LNCAP (cell line): ENCODE data around the gene TLR8.

Source experiments
- TF ChIP-seq, protein P1 (sequence below): fragments of 450-650 bp; IDR thresholded peaks from 2 replicates; pipeline ENCODE4 v1.5.1; 2017; ENCODE audit warnings: mild to moderate bottlenecking

The TLR8 gene

GRCh38 chrX:12932244-12932643 is 25.8 kb downstream of the TLR8 start:
- TF ChIP-seq, protein P1, sequence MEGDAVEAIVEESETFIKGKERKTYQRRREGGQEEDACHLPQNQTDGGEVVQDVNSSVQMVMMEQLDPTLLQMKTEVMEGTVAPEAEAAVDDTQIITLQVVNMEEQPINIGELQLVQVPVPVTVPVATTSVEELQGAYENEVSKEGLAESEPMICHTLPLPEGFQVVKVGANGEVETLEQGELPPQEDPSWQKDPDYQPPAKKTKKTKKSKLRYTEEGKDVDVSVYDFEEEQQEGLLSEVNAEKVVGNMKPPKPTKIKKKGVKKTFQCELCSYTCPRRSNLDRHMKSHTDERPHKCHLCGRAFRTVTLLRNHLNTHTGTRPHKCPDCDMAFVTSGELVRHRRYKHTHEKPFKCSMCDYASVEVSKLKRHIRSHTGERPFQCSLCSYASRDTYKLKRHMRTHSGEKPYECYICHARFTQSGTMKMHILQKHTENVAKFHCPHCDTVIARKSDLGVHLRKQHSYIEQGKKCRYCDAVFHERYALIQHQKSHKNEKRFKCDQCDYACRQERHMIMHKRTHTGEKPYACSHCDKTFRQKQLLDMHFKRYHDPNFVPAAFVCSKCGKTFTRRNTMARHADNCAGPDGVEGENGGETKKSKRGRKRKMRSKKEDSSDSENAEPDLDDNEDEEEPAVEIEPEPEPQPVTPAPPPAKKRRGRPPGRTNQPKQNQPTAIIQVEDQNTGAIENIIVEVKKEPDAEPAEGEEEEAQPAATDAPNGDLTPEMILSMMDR: no peak

- TF ChIP-seq, protein P1: no peak
Measured at GRCh38 chrX:12934850-12935249, 28.4 kb downstream of the TLR8 start.

DNA sequence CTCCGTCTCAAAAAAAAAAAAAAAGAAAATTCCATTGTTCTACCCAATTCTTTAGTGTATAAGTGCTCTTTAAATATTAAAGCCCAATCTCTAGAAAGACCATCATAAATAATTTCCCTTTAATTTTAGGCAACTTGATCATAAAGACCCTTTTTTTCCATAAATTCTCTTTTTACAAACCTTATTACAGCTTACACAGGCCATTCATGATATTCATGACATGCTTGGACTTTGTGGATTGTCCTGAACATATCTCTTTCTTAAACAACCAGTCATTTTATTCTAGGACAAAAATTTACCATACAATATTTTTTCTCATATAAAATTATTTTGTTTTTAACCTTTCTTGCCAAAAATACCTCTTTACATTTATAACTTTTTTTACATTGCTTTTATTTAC is 30.5 kb downstream of the TLR8 start:
- TF ChIP-seq, protein P1: no peak

DNA sequence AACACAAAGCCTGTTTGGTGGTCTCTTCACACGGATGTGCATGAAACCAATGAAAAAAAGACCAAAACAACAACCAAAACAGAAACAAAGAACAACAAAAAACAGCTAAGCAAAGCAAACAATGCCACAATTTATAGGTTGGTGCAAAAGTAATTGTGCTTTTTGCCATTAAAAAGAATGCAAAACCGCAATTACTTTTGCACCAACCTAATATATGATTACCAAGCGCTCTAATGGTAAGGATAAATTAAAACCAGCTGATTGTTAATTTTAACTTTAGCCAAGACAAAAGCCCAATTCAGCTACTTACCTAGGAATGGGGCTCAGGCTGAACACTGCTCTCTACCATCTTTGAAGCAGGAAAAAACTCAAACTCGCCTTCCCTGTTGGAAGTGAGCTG is 39.1 kb downstream of the TLR8 start:
- TF ChIP-seq, protein P1: no peak

DNA sequence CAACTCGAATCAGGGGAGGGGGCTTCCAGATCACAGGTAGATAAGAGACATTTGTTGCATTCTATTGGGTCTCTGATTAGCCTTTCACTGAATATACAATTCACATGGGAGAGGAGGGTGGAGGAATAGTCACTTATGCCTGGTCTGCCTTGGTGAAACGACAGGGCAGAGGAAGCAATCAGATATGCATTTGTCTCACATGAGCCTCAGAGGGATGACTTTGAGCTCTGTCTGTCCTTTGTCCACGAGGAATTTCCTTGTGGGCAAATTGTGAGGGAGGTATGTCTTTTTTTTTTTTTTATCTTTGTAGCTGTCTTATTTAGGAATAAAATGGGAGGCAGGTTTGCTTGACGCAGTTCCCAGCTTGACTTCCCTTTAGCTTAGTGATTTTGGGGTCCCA is 40.0 kb downstream of the TLR8 start:
- TF ChIP-seq, protein P1: no peak

DNA sequence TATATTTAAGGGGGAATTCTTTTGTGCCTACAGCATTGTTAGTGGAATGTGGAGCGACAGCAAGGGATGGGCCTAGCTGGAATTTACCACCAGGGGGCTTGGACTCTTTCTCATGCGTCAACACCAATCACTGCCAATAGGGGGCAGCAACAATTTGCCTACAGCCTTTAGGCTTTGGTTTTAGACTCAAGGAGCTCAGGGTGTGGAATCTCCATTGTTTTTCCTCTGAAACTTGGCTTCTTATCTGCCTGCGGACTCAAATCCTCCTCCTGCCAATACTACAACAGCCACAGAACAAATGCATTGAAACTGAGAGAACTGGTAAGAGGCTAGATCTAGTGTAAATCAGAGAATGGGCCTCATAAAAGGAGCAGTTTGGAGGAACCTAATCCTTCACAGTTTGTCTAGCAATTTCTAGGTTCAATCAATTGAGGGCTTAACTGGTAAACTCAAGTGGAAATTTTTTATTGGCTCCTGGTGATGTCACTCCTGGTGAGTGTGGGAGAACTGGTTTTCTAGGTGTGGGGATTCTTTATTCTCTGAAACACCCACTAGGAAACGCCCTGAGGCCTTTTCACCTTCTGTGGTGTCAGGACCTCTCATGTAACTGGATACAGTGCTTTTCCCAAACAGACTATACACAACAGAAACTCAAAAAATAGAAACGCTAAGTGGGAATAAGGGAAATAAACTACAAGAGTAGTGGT is 40.6 kb downstream of the TLR8 start:
- TF ChIP-seq, protein P1: peak; percentile 77

GRCh38 chrX:12947545-12948235 is 41.3 kb downstream of the TLR8 start:
- TF ChIP-seq, protein P1: no peak
